GM13977 (cell line): ENCODE results near the gene SYT17.
"Not testable (repeated sequence)": the region's sequence is repeated elsewhere in the genome, so short reads cannot be mapped to it uniquely, and the experiment has no call there.

Source experiments
- DNase-seq: peaks from one replicate; pipeline ENCODE4 v3.0.0; 2012; ENCODE audit warnings: low spot score
- in situ Hi-C: fragments of 300-500 bp; cut with MboI; formaldehyde crosslinking; loops from one replicate; pipeline ENCODE4 v1.12.0; 2022; ENCODE audit warnings: low sequenced_read_pairs, low pct_unique_long_range_greater_than_20kb, mixed read lengths, inconsistent platforms; ENCODE audit not compliant: unreplicated experiment
- TF ChIP-seq, protein P1 (sequence below): IDR thresholded peaks from 2 replicates; pipeline ENCODE4 v1.5.1; 2012; ENCODE audit warnings: mild to moderate bottlenecking, control low read depth; ENCODE audit not compliant: insufficient read depth; ENCODE audit errors: extremely low read depth, missing control alignments

Gene SYT17

DNA sequence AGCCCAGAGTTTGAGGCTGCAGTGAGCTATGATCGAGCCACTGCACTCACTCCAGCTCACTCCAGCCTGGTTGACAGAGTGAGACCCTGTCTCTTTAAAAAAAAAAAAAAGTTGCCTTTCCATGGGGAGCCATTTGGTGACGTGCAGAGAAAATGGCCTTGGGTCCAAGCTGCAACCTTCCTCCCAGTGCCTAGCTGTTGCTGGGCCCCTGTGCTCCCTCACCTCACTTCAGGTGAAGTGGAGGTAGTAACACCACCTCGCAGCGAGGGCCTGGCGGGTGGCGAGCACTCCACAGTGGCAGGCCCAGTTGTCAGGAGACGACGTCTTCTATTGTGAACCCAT is 17.4 kb downstream of the SYT17 start:
- TF ChIP-seq, protein P1, sequence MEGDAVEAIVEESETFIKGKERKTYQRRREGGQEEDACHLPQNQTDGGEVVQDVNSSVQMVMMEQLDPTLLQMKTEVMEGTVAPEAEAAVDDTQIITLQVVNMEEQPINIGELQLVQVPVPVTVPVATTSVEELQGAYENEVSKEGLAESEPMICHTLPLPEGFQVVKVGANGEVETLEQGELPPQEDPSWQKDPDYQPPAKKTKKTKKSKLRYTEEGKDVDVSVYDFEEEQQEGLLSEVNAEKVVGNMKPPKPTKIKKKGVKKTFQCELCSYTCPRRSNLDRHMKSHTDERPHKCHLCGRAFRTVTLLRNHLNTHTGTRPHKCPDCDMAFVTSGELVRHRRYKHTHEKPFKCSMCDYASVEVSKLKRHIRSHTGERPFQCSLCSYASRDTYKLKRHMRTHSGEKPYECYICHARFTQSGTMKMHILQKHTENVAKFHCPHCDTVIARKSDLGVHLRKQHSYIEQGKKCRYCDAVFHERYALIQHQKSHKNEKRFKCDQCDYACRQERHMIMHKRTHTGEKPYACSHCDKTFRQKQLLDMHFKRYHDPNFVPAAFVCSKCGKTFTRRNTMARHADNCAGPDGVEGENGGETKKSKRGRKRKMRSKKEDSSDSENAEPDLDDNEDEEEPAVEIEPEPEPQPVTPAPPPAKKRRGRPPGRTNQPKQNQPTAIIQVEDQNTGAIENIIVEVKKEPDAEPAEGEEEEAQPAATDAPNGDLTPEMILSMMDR = no peak
- in situ Hi-C loops = no loop called here
- DNase-seq = no peak

DNA sequence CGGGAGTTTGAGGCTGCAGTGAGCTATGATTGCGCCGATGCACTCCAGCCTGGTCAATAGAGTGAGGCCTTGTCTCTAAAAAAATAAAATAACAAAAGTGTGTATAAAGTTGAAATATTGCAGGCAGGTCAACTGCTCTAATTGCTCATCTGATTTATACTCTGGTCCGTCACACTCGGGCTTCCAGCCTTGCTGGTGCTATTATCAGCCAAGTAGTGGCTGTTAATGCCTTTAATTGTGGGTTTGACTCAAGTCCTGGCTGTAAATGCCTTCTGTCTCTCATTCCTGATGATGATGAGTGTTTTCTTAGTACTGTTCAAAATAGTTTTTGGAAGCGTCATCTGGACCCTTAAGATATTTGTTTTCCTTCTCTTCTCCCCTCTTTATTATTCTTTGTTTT is 18.4 kb downstream of the SYT17 start:
- TF ChIP-seq, protein P1 = no peak
- in situ Hi-C loops = no loop called here
- no peak for DNase-seq

DNA sequence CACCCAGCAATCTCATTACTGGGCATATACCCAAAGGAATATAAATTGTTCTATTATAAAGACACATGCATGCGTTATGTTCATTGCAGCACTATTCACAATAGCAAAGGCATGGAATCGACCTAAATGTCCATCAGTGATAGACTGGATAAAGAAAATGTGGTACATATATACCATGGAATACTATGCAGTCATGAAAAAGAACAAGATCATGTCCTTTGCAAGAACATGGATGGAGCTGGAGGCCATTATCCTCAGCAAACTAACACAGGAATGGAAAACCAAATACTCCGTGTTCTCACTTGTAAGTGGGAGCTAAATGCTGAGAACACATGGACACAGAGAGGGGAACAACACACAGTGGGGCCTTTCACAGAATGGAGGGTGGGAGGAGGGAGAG is 19.9 kb downstream of the SYT17 start:
- DNase-seq, in situ Hi-C loops: not testable (repeated sequence)

DNA sequence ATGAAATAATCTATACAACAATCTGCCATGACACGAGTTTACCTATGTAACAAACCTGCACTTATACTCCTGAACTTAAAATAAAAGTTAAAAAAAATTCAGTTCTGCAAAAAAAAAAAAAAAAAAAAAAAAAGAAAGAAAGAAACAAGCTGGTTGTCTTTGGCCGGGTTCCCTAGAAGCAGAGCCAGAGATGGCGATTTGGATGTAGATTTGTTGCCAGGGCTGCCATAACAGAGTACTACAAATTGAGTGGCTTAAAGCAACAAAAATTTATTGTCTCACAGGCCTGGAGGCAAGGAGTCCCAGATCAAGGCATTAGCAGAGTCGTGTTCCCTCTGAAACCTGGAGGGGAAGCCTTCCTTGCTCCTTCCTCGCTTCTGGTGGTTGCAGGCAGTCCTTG is 20.4 kb downstream of the SYT17 start:
- DNase-seq = no peak
- TF ChIP-seq, protein P1 = no peak
- in situ Hi-C loops = no loop called here

DNA sequence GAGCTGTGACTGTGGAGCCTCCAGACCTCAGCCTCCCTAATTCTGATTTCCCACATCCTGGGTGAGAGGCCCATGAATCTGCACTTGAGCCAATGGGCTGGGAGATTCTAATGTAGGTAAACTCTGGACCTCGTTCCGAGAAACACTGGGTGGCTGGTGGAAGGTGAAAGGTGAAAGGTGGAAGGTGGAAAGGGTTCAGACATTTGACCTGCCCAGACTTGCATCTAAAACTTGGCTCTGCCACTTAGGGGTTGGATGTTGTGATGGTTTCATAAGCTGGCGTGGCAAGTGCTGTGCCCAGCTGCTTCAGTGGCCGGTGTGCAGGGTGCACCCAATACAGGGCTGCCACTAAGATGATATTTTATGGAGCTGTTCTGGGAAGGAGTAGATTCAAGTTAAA is 24.8 kb downstream of the SYT17 start:
- no peak for DNase-seq
- in situ Hi-C loops = no loop called here
- TF ChIP-seq, protein P1 = no peak

DNA sequence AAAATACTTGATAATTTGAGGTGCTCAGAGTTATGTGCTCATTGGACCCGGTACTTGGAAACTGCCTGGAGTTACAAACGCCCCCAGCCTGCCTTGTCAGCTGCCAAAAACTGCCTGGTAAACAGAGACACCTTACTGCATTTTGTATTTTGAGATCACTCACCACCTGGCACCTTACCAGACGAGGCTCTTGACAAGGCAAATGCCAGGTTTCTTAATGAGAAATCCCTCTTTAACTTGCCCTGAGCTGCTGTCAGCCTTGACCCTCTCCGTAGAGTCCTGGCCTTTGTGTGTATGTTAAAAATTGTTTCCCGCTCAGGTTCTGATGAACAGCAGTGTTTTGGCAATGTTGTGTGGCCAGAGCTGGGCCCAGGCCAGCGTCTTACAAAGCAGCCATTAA is 28.8 kb downstream of the SYT17 start:
- no peak for DNase-seq
- in situ Hi-C loops = no loop called here
- TF ChIP-seq, protein P1 = no peak

DNA sequence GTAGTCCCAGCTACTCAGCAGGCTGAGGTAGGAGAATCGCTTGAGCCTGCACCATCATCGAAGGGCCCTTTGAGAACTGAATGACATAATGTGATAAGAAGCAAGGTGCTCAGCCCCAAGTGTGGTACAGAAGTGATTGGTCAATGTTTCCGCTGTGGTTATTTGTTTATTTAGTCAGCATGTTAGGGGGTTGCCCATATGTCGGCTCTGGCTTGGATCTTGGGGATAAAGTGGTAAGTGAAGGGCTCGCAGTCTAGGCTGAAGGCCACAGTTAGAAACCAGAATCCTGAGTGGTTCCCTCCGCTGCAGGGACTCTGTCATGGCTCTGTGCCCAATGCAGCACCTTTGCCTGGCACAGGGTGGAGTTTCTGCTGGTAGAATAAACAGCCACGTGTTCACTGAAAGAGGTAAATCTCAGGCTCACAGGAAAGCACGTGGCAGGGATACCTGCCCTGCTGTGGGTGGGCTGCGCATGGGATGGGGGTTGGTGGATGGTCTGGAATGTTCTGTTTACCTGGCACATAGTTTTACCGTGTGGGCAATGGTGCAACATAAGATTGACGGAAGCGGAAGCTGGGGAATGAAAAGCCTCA is 35.4 kb downstream of the SYT17 start:
- TF ChIP-seq, protein P1 = no peak
- in situ Hi-C loops = no loop called here
- DNase-seq = no peak
